Gastrocnemius medialis (tissue), 4 donors: ENCODE measurements around the gene LDHAL6B. TPM values are rescaled to one million over a fixed set of nuclear protein-coding genes. Genes with fewer than 3 reads are reported as not detected.

Source experiments
- ATAC-seq, 2 donors: fragments of 150-250 bp; one replicate each; pipeline ENCODE4 v1.9.1; 2016
- DNase-seq, 2 donors: peaks; one replicate each; pipeline ENCODE4 v3.0.0-alpha.2; 2019
- H3K27ac ChIP-seq, 4 donors: fragments of 200-600 bp; sonication (generic); 1 replicate in 1 of 4; 2 replicates in 3 of 4; pipeline ENCODE4 v1.5.1; 2016 to 2018; ENCODE audit warnings: mild to moderate bottlenecking in 2 of 4, moderate library complexity in 1 of 4
- H3K27me3 ChIP-seq, 3 donors: fragments of 200-600 bp; sonication (generic) in 2 of 3; 1 replicate in 1 of 3; 2 replicates in 2 of 3; pipeline versions ENCODE4 v1.5.1 to v1.6.0; 2016 to 2019; ENCODE audit warnings: mild to moderate bottlenecking in 1 of 3, moderate library complexity in 1 of 3
- H3K36me3 ChIP-seq, 2 donors: fragments of 200-600 bp; sonication (generic) in 1 of 2; one replicate each; pipeline ENCODE4 v1.5.1; 2017 to 2018
- H3K4me1 ChIP-seq, 2 donors: fragments of 200-600 bp; sonication (generic) in 1 of 2; one replicate each; pipeline ENCODE4 v1.5.1; 2016 to 2017; ENCODE audit warnings: mild to moderate bottlenecking in 2 of 2
- H3K4me3 ChIP-seq, 4 donors: fragments of 200-600 bp; sonication (generic) in 3 of 4; 1 replicate in 1 of 4; 2 replicates in 3 of 4; pipeline ENCODE4 v1.5.1; 2016 to 2019; ENCODE audit warnings: mild to moderate bottlenecking in 2 of 4
- H3K9me3 ChIP-seq, 3 donors: fragments of 200-600 bp; sonication (generic) in 2 of 3; 1 replicate in 1 of 3; 2 replicates in 2 of 3; pipeline ENCODE4 v1.5.1; 2016 to 2019
- CTCF ChIP-seq, 5 experiments: fragments of 450-650 bp in 3 of 5; fragments of 200-600 bp in 2 of 5; sonication (generic) in 2 of 5; IDR thresholded peaks in 4 of 5; conservative IDR thresholded peaks in 1 of 5; 1 replicate in 4 of 5; 2 replicates in 1 of 5; pipeline ENCODE4 v1.5.1; 2016 to 2019; ENCODE audit warnings: antibody characterized with exemption in 5 of 5, mild to moderate bottlenecking in 3 of 5, moderate library complexity in 3 of 5
- POLR2A ChIP-seq, 2 donors: fragments of 450-650 bp; IDR thresholded peaks; one replicate each; pipeline ENCODE4 v1.6.1; 2017; ENCODE audit warnings: antibody characterized with exemption in 2 of 2, mild to moderate bottlenecking in 2 of 2, moderate library complexity in 2 of 2
- in situ Hi-C, 4 donors: fragments of 200-750 bp; cut with MboI; loops; one replicate each; pipeline versions ENCODE4 v1.15.0 to v1.8.0; 2017; ENCODE audit warnings: low sequenced_read_pairs in 4 of 4
- intact Hi-C: fragments of 100-400 bp; cut with DNase I; formaldehyde crosslinking; loops from one replicate; pipeline ENCODE4 v1.15.1; 2023; ENCODE audit warnings: low total_unique reads
- total RNA-seq, 4 donors: library from RNA; depleted of rRNA; stranded (reverse); fragments of >200 nt; gene quantifications; one replicate each; pipeline versions ENCODE4 v1.1.0 to v1.2.3, GENCODE V29; 2016

The LDHAL6B gene
- total RNA-seq, 4 donors from 2014 or later: not detected

DNA sequence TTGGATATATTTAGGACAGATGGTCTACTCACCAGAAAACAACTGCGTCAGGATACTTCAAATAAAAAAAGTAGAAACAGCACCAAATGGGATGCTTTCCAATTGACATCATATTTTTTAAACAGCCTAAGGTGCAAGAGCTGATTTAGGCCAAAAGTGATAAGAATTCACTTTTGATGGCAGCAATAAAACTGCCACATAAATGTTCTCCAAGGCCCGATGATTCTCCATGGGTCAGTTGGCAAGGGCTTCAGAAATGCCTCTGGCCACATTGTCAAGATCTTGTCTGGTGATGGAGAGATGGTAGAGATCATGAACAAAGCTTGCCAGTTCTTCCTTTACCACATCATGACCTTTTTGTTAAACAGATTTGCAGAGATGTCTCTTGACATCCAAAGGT lies 38.9 kb downstream of the LDHAL6B start:
- no peaks in the 10 kb centered on the region for H3K27me3 ChIP-seq
- in situ Hi-C loops (loop anchor here in 1 of 4 donors (10.0 kb wide), 1 partner anchor 249 kb away; no protein-coding TSS in a partner anchor), intact Hi-C loops (loop anchor here (5.0 kb wide), 2 partner anchors 127 to 247 kb away; partner anchors contain the start of gene MYO1E)
- no peak overlapping the region for H3K27ac ChIP-seq
- no peaks in the 10 kb centered on the region for H3K36me3 ChIP-seq
- no peak for TF ChIP-seq CTCF (IDR thresholded peaks at IDR 0.05 in 4 of 5, conservative IDR thresholded peaks at IDR 0.05 in 1 of 5)
- TF ChIP-seq POLR2A (IDR thresholded peaks at IDR 0.05): no peak
- no peaks in the 10 kb centered on the region for H3K9me3 ChIP-seq
- no peaks in the 10 kb centered on the region for H3K4me1 ChIP-seq
- H3K4me3 ChIP-seq: no peak overlapping the region
- DNase-seq (no peak), ATAC-seq (no peak)

GRCh38 chr15:59247364-59247763 lies 40.7 kb downstream of the LDHAL6B start:
- intact Hi-C loops: loop anchor here (5.0 kb wide), 2 partner anchors 125 to 245 kb away; partner anchors contain the start of gene MYO1E
- no peak overlapping the region for H3K27ac ChIP-seq
- H3K4me3 ChIP-seq: no peak overlapping the region
- H3K27me3 ChIP-seq: no peaks in the 10 kb centered on the region
- H3K9me3 ChIP-seq: no peaks in the 10 kb centered on the region
- no peak for TF ChIP-seq POLR2A (IDR thresholded peaks at IDR 0.05)
- peak in 4 of 5 experiments; percentile 17 to 52 (median 47) for TF ChIP-seq CTCF (IDR thresholded peaks at IDR 0.05 in 4 of 5, conservative IDR thresholded peaks at IDR 0.05 in 1 of 5)
- H3K4me1 ChIP-seq: no peaks in the 10 kb centered on the region
- DNase-seq: peak in 1 of 2 donors; percentile 16
- no peaks in the 10 kb centered on the region for H3K36me3 ChIP-seq
- peak in 1 of 2 donors; percentile 33 for ATAC-seq
- in situ Hi-C loops: loop anchor here in 1 of 4 donors (10.0 kb wide), 1 partner anchor 247 kb away; no protein-coding TSS in a partner anchor

- in situ Hi-C loops (loop anchor here in 1 of 4 donors (10.0 kb wide), 1 partner anchor 245 kb away; no protein-coding TSS in a partner anchor), intact Hi-C loops (loop anchor here (5.0 kb wide), 2 partner anchors 122 to 242 kb away; partner anchors contain the start of gene MYO1E)
- H3K4me3 ChIP-seq: no peak overlapping the region
- ATAC-seq: no peak
- H3K27me3 ChIP-seq: no peaks in the 10 kb centered on the region
- H3K36me3 ChIP-seq: peaks cover 0 to 3% of the 10 kb centered on the region in 2 donors
- H3K27ac ChIP-seq: peak overlapping the region in 2 of 4 donors; percentile 34
- DNase-seq: no peak
- TF ChIP-seq POLR2A (IDR thresholded peaks at IDR 0.05): no peak
- no peak for TF ChIP-seq CTCF (IDR thresholded peaks at IDR 0.05 in 4 of 5, conservative IDR thresholded peaks at IDR 0.05 in 1 of 5)
- no peaks in the 10 kb centered on the region for H3K9me3 ChIP-seq
- H3K4me1 ChIP-seq: no peaks in the 10 kb centered on the region
Measured at GRCh38 chr15:59249816-59250215, 43.2 kb downstream of the LDHAL6B start.

DNA sequence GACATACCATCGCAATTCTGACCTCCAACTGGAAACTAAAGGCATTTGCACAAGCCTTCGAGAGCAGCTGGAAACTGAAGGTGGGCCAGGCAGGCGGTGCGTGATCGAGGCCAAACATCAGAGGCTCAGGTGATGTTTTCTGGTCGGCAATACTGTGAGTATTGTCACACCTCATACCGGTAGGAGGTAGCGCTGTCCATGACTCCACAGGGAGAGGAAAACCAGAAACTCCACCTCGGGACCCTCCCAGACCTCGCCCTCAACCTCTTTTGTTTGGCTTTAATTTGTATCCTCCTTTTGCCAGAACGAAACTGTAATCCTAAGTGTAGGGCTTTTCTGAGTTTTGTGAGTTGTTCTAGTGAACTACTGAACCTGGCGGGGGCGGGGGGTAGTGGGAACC lies 43.6 kb downstream of the LDHAL6B start:
- Histone ChIP-seq H3K27ac (peak overlapping the region in 1 of 4 donors; percentile 34), H3K4me1 (no peaks in the 10 kb centered on the region), H3K4me3 (no peak overlapping the region), H3K9me3 (no peaks in the 10 kb centered on the region), H3K36me3 (peaks cover 0 to 7% of the 10 kb centered on the region in 2 donors), H3K27me3 (no peaks in the 10 kb centered on the region)
- in situ Hi-C loops (no loop called here), intact Hi-C loops (no loop called here)
- ATAC-seq (no peak), DNase-seq (no peak)
- TF ChIP-seq POLR2A (IDR thresholded peaks at IDR 0.05) (no peak), CTCF (IDR thresholded peaks at IDR 0.05 in 4 of 5, conservative IDR thresholded peaks at IDR 0.05 in 1 of 5) (no peak)
